ENCODE measurements around the gene RAB23. TPM values are rescaled to one million over a fixed set of nuclear protein-coding genes. Genes with fewer than 3 reads are reported as not detected.

RAB23 gene
- total and polyA plus RNA-seq, 2 of the 8 experiments (the other 6 are each of a cell fraction or from before 2014, with no cell fraction given) = 6.5 to 17.2 TPM

DNA sequence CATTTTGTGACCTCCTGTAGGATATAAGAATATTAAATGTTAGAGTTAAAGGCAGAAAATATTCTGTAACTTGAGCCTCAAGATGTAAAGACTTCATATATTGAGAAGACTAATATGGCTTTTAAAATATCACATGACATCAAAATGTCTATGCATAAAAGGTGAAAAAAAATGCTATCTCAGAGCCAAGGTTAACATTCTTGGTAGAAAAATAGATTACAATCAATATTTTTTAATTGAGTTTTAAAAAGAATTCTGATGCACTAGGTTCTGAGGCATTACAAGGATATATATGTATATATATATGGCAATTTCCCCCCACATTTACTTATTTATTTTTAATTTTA is 46.2 kb upstream of the RAB23 start (continued):
- TF ChIP-seq, protein P1, sequence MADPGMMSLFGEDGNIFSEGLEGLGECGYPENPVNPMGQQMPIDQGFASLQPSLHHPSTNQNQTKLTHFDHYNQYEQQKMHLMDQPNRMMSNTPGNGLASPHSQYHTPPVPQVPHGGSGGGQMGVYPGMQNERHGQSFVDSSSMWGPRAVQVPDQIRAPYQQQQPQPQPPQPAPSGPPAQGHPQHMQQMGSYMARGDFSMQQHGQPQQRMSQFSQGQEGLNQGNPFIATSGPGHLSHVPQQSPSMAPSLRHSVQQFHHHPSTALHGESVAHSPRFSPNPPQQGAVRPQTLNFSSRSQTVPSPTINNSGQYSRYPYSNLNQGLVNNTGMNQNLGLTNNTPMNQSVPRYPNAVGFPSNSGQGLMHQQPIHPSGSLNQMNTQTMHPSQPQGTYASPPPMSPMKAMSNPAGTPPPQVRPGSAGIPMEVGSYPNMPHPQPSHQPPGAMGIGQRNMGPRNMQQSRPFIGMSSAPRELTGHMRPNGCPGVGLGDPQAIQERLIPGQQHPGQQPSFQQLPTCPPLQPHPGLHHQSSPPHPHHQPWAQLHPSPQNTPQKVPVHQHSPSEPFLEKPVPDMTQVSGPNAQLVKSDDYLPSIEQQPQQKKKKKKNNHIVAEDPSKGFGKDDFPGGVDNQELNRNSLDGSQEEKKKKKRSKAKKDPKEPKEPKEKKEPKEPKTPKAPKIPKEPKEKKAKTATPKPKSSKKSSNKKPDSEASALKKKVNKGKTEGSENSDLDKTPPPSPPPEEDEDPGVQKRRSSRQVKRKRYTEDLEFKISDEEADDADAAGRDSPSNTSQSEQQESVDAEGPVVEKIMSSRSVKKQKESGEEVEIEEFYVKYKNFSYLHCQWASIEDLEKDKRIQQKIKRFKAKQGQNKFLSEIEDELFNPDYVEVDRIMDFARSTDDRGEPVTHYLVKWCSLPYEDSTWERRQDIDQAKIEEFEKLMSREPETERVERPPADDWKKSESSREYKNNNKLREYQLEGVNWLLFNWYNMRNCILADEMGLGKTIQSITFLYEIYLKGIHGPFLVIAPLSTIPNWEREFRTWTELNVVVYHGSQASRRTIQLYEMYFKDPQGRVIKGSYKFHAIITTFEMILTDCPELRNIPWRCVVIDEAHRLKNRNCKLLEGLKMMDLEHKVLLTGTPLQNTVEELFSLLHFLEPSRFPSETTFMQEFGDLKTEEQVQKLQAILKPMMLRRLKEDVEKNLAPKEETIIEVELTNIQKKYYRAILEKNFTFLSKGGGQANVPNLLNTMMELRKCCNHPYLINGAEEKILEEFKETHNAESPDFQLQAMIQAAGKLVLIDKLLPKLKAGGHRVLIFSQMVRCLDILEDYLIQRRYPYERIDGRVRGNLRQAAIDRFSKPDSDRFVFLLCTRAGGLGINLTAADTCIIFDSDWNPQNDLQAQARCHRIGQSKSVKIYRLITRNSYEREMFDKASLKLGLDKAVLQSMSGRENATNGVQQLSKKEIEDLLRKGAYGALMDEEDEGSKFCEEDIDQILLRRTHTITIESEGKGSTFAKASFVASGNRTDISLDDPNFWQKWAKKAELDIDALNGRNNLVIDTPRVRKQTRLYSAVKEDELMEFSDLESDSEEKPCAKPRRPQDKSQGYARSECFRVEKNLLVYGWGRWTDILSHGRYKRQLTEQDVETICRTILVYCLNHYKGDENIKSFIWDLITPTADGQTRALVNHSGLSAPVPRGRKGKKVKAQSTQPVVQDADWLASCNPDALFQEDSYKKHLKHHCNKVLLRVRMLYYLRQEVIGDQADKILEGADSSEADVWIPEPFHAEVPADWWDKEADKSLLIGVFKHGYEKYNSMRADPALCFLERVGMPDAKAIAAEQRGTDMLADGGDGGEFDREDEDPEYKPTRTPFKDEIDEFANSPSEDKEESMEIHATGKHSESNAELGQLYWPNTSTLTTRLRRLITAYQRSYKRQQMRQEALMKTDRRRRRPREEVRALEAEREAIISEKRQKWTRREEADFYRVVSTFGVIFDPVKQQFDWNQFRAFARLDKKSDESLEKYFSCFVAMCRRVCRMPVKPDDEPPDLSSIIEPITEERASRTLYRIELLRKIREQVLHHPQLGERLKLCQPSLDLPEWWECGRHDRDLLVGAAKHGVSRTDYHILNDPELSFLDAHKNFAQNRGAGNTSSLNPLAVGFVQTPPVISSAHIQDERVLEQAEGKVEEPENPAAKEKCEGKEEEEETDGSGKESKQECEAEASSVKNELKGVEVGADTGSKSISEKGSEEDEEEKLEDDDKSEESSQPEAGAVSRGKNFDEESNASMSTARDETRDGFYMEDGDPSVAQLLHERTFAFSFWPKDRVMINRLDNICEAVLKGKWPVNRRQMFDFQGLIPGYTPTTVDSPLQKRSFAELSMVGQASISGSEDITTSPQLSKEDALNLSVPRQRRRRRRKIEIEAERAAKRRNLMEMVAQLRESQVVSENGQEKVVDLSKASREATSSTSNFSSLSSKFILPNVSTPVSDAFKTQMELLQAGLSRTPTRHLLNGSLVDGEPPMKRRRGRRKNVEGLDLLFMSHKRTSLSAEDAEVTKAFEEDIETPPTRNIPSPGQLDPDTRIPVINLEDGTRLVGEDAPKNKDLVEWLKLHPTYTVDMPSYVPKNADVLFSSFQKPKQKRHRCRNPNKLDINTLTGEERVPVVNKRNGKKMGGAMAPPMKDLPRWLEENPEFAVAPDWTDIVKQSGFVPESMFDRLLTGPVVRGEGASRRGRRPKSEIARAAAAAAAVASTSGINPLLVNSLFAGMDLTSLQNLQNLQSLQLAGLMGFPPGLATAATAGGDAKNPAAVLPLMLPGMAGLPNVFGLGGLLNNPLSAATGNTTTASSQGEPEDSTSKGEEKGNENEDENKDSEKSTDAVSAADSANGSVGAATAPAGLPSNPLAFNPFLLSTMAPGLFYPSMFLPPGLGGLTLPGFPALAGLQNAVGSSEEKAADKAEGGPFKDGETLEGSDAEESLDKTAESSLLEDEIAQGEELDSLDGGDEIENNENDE (IDR thresholded peaks at IDR 0.05; ENCODE audit: insufficient replicate concordance, low read length) = no peak
- TF ChIP-seq MAFK (IDR thresholded peaks at IDR 0.05; ENCODE audit: low read depth, low read length) = no peak
- no peak for TF ChIP-seq FOSL1 (IDR thresholded peaks at IDR 0.05; ENCODE audit: insufficient read depth, low read depth, low read length)
- TF ChIP-seq SAP30 (IDR thresholded peaks at IDR 0.05; ENCODE audit: insufficient read depth, insufficient replicate concordance, low read length) = no peak
- TF ChIP-seq, protein P2, sequence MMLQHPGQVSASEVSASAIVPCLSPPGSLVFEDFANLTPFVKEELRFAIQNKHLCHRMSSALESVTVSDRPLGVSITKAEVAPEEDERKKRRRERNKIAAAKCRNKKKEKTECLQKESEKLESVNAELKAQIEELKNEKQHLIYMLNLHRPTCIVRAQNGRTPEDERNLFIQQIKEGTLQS (IDR thresholded peaks at IDR 0.05; ENCODE audit: insufficient read depth, low read depth, low read length) = no peak
- no peak for TF ChIP-seq JUND (IDR thresholded peaks at IDR 0.05; ENCODE audit: low read length)
- TF ChIP-seq, protein P3, sequence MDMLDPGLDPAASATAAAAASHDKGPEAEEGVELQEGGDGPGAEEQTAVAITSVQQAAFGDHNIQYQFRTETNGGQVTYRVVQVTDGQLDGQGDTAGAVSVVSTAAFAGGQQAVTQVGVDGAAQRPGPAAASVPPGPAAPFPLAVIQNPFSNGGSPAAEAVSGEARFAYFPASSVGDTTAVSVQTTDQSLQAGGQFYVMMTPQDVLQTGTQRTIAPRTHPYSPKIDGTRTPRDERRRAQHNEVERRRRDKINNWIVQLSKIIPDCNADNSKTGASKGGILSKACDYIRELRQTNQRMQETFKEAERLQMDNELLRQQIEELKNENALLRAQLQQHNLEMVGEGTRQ (IDR thresholded peaks at IDR 0.05; ENCODE audit: low read length) = no peak
- TF ChIP-seq RFX5 (IDR thresholded peaks at IDR 0.05; ENCODE audit: borderline replicate concordance, low read depth, low read length) = no peak
- no peak for TF ChIP-seq TBP (IDR thresholded peaks at IDR 0.05; ENCODE audit: low read depth, low read length)
- TF ChIP-seq GABPA (IDR thresholded peaks at IDR 0.05; ENCODE audit: borderline replicate concordance, insufficient read depth, low read length) = no peak
